Measurements from ENCODE around the gene PAFAH1B2.

PAFAH1B2 gene

DNA sequence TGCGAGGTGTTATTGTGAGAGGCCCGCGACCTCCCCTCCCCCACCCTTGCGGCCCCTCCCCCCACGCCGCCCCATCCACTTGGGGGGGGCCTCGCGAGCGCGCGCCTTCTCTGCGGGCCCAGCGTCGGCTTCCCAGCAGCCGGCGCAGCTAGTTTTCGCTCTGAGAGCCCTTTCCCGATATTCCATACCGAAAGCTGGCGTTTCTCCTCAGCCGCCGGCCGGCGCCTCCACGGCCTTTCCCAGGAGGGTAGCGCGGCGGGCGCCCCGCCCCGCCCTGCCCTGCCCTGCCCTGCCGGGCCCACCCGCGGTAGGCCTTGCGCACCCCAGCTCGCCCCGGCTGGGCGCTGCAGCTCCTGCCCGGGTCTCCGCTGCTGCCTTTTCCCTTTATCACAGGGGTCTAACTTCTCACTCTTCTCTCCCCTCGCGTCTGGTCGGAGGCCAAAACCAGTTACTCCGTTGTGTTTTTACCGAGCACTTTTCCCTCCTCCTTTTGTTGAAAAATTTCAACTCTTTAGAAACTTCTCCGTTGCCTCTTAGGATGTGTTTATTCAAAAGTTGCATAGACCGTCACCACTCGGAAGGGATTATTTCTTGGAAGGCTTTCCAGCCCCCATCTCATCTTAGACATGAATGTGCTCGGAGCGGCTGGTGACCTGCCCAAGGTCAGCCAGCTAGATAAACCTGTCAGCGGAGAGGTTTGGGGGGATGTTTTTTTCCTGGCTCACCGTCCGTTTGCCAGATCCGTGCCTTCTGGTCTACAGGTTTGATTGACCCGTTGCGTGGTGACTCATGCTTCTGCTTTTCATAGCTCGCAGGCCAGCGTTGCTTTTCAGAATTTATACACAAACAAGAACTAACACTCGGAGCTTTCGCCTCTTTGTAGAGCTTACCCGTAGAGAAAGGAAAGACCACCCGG, 648 bp downstream of the PAFAH1B2 start:
- in situ Hi-C loops (cut with MboI; ENCODE audit: low sequenced_read_pairs, unreplicated experiment) = no loop called here
- TF ChIP-seq, protein P1, sequence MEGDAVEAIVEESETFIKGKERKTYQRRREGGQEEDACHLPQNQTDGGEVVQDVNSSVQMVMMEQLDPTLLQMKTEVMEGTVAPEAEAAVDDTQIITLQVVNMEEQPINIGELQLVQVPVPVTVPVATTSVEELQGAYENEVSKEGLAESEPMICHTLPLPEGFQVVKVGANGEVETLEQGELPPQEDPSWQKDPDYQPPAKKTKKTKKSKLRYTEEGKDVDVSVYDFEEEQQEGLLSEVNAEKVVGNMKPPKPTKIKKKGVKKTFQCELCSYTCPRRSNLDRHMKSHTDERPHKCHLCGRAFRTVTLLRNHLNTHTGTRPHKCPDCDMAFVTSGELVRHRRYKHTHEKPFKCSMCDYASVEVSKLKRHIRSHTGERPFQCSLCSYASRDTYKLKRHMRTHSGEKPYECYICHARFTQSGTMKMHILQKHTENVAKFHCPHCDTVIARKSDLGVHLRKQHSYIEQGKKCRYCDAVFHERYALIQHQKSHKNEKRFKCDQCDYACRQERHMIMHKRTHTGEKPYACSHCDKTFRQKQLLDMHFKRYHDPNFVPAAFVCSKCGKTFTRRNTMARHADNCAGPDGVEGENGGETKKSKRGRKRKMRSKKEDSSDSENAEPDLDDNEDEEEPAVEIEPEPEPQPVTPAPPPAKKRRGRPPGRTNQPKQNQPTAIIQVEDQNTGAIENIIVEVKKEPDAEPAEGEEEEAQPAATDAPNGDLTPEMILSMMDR (IDR thresholded peaks at IDR 0.05; ENCODE audit: borderline replicate concordance, control extremely low read depth, extremely low read depth, insufficient read depth, missing control alignments) = no peak
- peak; percentile 71 for DNase-seq (ENCODE audit: low spot score)

DNA sequence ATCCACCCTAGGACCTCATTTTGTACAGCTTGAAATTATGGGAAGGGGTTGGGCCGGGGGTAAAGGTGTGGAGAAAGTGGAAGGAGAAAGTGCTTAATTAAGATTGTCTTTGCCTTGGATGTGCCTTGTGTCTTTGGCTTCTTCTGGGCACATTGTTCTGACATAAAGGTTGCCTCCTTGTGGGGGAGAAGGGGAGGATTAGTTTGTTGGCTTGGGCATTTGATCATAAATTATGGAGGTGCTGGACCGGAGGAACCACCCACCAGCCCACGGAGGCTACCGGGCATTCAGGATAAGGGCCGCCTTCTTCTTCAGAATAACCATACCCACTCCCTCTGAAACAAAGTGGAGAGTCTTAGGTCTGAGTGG, 1.3 kb downstream of the PAFAH1B2 start:
- peak; percentile 32 for DNase-seq (ENCODE audit: low spot score)
- in situ Hi-C loops (cut with MboI; ENCODE audit: low sequenced_read_pairs, unreplicated experiment) = no loop called here
- TF ChIP-seq, protein P1 (IDR thresholded peaks at IDR 0.05; ENCODE audit: borderline replicate concordance, control extremely low read depth, extremely low read depth, insufficient read depth, missing control alignments) = no peak

DNA sequence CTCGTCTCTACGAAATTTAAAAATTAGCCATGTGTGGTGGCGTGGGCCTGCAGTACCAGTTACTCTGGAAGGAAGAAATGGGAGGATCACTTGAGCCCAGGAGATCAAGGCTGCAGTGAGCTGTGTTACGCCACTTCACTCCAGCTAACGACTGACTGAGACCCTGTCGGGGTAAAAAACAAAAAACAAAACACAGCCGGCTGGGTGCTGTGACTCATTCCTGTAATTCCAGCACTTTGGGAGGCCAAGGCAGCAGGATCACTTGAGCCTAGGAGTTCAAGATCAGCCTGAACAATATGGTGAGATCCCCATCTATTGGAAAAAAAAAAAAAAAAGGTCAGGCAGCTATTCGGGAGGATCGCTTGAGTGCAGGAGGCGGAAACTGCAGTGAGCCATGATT, 2.4 kb downstream of the PAFAH1B2 start:
- in situ Hi-C loops (cut with MboI; ENCODE audit: low sequenced_read_pairs, unreplicated experiment) = no loop called here
- TF ChIP-seq, protein P1 (IDR thresholded peaks at IDR 0.05; ENCODE audit: borderline replicate concordance, control extremely low read depth, extremely low read depth, insufficient read depth, missing control alignments) = no peak
- DNase-seq (ENCODE audit: low spot score) = no peak

DNA sequence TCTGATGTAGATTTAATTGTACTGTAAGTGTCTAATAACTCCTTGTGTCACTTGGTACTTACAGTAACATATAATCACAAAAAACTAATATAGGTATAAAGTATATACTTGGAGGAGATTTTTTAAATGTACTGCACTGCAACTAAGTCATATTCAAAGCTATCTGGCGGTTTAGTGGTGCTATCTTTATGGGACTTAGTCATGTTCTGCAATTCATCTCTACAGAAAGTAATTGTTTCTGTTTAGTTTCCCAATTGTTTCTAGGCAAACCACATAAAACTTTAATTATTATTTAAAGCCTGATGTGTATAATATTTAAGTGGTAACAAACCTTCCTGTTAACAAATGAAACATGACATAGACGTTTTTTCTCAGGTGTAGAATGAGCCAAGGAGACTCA, 8.0 kb downstream of the PAFAH1B2 start:
- TF ChIP-seq, protein P1 (IDR thresholded peaks at IDR 0.05; ENCODE audit: borderline replicate concordance, control extremely low read depth, extremely low read depth, insufficient read depth, missing control alignments) = no peak
- no peak for DNase-seq (ENCODE audit: low spot score)

DNA sequence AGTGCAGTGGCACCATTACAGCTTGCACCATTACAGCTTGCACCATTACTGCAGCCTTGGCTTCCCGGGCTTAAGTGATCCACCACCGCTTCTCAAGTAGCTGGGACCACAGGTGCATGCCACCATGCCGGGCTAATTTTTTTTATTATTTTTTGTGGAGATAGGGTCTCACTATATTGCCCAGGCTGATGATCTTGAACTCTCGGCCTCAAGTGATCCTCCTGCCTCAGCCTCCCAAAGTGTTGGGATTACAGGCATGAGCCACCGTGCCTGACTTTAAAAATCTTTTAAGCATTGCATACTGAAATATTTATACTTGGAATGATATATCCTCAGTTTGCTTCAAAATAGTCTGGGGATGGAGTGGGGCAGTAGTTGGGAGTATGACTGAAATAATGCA, 10.4 kb downstream of the PAFAH1B2 start:
- TF ChIP-seq, protein P1 (IDR thresholded peaks at IDR 0.05; ENCODE audit: borderline replicate concordance, control extremely low read depth, extremely low read depth, insufficient read depth, missing control alignments) = no peak
- DNase-seq (ENCODE audit: low spot score) = no peak
- in situ Hi-C loops (cut with MboI; ENCODE audit: low sequenced_read_pairs, unreplicated experiment) = no loop called here

More for the DNA sequence above, 8.0 kb downstream of the PAFAH1B2 start:
- in situ Hi-C loops (cut with MboI; ENCODE audit: low sequenced_read_pairs, unreplicated experiment) = no loop called here

DNA sequence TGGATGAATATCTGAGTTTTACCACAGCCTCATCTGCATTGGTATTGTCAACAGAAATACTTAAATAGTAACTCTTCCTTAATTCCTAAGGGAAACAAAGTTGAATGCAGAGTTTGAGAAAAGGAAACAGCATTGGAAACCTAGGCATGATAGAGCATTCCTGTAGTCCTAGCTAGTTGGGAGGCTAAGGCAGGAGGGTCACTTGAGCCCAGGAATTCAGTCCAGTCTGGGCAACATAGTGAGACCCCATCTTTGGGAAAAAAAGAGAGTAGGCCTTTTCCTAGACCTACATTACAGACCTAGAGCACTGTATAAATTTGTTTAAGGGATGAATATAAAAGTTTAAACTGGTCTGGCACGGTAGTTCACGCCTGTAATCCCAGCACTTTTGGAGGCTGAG, 13.4 kb downstream of the PAFAH1B2 start:
- DNase-seq (ENCODE audit: low spot score) = no peak
- in situ Hi-C loops (cut with MboI; ENCODE audit: low sequenced_read_pairs, unreplicated experiment) = no loop called here
- TF ChIP-seq, protein P1 (IDR thresholded peaks at IDR 0.05; ENCODE audit: borderline replicate concordance, control extremely low read depth, extremely low read depth, insufficient read depth, missing control alignments) = no peak
